ENCODE data around the gene TMEM139.
A peak's percentile ranks its signal among the peaks of the same experiment; 100 is the strongest.
"Not testable (repeated sequence)": the region's sequence is repeated elsewhere in the genome, so short reads cannot be mapped to it uniquely, and the experiment has no call there.

The TMEM139 gene

DNA sequence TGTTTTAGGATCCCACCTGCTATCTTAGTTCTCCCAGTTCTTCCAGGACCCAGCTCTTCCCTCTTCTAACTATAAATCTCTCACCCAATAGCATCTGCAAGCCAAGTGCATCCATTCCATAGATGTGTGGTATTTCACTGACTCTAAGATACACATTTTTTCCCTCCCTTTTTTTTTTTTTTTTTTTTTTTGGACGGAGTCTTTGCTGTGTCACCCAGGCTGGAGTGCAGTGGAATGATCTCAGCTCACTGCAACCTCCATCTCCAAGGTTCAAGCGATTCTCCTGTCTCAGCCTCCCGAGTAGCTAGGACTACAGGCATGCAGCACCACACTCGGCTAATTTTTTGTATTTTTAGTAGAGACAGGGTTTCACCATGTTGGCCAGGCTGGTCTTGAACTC is 5.1 kb downstream of the TMEM139 start:
- DNase-seq, result not testable (repeated sequence)

DNA sequence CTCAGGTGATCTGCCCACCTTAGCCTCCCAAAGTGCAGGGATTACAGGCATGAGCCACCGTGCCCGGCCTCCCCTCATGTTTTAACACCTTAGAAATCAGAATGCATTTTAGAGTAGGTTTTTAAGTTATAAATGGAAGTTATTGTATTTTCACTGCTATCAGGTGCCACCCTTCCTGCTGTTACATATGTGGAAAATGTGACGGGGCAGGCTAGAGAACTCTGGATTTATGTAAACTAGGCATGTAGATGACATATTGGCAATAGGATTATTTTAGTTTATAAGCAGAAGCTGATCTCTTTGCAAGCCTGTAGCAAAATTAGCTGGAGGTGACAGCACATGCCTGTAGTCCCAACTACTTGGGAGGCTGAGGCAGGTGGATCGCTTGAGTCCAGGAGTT is 5.5 kb downstream of the TMEM139 start:
- DNase-seq, result no peak

DNA sequence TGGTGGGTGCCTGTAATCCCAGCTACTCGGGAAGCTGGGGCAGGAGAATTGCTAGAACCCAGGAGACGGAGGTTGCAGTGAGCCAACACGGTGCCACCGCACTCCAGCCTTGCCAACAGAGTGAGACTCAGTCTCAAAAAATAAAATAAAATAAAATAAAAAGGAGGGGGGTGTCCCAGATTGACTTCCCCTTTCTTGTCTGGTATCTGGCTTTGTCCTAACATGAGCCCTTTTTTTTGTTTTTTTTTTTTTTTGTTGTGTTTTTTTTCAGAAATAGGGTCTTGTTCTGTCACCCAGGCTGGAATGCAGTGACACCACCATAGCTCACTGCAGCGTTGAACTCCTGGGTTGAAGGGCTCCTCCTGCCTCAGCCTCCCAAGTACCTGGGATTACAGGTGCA is 8.1 kb downstream of the TMEM139 start:
- DNase-seq, result no peak

DNA sequence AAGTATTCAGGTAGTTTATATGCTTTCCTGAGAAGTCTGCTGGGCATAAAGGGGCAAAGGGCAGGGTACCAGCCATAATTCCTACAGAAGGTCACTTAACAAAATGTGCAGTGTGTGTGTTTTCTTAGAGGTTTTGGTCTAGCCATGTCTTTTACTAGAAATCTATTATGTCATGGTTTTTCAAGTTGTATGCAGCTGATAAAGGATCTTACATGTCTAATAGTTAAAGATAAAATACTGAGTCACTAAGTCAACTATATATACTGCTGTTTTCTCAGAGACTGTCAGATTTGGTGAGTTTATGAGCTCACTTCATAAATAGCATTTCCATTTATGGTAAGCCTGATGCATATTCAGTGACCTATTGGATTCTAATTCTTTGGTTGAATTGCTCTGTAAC is 11.1 kb downstream of the TMEM139 start:
- no peak for DNase-seq

DNA sequence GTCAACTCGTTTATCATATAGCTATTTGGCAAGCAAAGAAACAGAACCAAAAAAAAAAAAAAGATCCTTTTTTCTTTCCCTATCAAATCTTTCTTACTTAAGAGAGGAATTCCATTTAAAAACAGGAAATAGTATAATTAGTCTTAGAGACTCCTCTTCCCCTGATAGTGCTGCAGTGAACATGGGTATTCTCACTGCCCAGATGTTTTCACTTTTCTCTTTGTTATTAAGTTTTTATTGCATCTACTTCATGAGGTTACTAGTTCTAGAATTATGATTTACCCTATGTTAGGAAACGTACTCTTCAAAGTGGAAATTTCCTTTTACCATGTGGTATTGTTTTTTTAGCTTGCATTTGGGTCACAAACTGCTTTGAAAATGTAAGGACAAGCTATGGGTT is 11.9 kb downstream of the TMEM139 start:
- no peak for DNase-seq

DNA sequence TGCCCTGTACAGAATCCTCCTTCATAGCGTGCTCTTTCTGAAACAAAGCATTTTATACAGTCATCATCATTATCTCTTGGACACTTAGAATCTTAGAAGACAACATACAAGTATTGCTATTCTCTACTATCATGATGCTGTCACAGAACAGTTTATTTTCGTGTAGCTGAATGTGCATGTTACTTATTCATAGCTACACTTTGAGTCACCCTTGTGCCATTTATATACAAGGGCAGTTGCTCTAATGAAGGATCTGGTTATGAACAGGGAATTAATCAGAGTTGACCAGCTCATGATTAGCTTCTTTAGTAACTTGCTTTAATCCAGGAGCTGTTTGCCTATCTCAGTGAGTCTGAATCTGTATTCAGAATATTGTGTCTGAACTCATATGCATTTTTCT is 14.6 kb downstream of the TMEM139 start:
- no peak for DNase-seq

DNA sequence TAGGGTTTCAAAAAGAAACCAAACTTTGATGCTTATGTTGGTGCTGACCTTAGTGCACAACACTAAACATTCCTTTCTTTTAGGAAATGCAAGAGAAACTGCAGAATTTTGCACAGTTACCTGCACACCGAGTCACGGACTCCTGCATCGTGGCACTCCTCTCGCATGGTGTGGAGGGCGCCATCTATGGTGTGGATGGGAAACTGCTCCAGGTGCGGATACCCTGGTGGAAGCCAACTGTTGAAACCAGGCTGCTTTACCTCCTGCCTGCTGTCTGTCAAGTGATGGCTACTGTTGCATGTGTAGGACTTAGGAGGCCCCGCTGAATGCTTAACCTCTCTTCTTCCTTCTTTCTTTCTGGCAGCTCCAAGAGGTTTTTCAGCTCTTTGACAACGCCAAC is 15.1 kb downstream of the TMEM139 start:
- DNase-seq, result peak; percentile 60 to 72

DNA sequence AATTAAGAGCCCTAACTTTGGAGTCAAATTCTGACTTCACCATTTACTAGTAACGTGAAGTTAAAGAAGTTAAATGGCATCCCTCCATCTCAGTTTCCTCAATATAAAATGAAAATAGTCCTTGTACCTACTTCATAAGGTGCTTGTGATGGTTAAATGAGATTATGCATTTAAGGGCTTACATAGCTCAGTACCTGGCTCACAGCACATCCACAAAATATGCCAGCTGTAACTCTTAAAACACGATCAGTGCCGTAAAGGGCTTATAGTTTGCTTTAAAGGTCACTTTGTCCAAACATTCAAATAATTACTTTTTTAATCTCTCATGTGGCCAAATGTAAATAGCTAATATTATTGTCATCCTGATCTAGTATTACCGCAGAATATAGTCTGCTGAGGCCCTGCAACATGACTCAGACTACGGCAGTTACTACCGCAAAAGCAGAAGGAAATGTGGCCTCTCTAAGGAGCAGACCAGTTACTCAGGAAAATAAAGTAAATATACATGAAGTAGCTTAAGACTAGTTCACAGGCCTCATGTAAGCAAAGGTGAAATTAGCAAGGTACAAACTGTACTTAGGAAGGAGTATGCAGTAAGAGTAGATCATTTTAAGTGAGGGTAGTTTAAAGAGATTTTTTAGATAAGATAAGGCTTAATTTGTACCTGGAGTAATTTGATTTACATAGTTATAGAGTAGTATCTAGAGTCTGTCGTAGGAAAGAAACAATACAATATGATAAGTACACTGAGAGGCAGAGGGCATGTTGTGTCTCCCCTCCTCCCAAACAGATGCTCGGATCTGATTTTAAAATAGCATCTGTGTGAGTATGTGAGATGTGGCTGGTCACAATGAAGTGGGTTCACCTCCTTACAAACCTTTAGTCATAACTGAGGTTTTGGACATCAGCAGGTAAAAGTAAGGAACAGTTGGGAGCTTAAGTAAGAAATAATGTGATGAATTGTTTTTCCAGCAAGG is 16.5 kb downstream of the TMEM139 start:
- peak in 1 of 2 donors; percentile 36 for DNase-seq

DNA sequence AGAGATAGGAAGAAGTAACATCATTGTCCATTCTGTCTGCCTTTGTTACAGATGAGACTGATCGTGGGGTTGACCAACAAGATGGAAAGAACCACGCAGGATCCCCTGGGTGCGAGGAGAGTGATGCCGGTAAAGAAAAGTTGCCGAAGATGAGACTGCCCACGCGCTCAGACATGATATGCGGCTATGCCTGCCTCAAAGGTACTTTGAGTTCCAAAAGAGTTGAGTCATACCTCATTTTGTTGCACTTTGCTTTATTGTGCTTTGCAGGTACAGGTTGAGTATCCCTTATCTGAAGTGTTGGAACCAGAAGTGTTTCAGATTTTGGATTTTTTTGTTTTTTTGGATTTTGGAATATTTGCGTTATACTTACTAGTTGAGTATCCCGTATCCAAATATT is 19.0 kb downstream of the TMEM139 start:
- DNase-seq, result no peak

DNA sequence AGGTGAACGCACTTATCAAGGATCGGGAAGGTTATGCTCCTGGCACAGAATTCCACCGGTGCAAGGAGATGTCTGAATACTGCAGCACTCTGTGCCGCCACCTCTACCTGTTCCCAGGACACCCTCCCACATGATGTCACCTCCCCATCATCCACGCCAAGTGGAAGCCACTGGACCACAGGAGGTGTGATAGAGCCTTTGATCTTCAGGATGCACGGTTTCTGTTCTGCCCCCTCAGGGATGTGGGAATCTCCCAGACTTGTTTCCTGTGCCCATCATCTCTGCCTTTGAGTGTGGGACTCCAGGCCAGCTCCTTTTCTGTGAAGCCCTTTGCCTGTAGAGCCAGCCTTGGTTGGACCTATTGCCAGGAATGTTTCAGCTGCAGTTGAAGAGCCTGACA is 20.2 kb downstream of the TMEM139 start:
- DNase-seq, result no peak

DNA sequence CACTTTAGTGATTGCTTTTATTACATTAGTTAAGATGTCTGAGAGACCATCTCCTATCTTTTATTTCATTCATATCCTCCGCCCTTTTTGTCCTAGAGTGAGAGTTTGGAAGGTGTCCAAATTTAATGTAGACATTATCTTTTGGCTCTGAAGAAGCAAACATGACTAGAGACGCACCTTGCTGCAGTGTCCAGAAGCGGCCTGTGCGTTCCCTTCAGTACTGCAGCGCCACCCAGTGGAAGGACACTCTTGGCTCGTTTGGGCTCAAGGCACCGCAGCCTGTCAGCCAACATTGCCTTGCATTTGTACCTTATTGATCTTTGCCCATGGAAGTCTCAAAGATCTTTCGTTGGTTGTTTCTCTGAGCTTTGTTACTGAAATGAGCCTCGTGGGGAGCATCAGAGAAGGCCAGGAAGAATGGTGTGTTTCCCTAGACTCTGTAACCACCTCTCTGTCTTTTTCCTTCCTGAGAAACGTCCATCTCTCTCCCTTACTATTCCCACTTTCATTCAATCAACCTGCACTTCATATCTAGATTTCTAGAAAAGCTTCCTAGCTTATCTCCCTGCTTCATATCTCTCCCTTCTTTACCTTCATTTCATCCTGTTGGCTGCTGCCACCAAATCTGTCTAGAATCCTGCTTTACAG is 20.8 kb downstream of the TMEM139 start:
- DNase-seq, result peak; percentile 63 to 75

DNA sequence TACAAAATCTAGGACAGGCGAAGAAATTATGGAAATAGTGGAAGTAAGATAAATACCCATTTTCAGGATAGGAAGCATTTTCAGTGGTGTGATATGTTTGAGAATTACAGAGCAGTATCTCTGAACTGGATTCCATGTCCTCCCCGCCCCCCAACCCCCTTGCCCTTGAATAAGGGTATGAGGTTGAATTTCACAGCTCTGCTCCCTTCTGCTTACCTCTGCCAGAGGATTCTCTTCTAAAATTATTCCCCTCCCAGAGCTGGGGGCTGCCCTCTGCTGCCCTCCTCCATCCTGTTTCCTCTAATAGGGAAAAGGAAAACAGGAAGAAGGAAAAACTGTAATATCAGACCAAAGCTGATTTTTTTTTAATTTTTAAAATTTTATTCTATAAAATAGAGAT is 23.9 kb downstream of the TMEM139 start:
- no peak for DNase-seq

DNA sequence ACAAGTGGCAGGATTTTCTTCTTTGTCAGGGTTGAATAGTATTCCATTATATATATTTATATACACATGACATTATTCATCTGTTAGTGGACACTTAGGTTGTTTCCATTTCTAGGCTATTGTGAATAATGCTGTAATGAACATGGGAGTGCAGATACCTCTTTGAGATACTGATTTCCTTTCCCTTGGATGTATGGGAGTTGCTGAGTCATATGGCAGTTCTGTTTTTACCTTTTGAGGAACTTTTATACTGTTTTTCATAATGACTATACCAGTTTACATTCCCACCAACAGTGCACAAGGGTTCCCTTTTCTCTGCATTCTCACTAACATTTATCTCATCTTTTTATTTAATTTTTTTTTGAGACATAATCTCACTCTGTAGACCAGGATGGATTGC is 29.4 kb downstream of the TMEM139 start:
- DNase-seq, result no peak

DNA sequence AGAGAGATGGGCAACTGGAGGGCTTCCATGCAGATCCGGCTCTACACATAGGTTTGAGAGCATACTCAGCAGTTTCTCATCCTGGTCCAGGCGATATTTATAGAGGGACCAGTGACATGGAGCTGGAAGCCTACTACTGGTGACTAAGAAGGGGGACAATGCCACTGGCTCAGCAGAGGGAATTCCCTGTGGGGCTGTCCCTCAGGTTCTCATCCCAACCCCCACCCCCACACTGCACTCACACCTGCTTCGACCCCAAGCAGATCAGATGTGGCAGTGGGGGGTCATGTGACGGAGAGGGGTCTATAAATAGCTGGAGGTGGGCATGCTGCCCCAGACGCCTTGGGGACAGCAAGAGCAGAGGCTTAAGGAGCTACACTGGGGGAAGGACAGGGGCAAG is 31.0 kb downstream of the TMEM139 start, which contains the start of gene CLCN1:
CLCN1 (plus strand) TSS at position 336 of the 400 bp plus-strand sequence. CDS start 102 bp downstream, outside the sequence.
- no peak for DNase-seq

DNA sequence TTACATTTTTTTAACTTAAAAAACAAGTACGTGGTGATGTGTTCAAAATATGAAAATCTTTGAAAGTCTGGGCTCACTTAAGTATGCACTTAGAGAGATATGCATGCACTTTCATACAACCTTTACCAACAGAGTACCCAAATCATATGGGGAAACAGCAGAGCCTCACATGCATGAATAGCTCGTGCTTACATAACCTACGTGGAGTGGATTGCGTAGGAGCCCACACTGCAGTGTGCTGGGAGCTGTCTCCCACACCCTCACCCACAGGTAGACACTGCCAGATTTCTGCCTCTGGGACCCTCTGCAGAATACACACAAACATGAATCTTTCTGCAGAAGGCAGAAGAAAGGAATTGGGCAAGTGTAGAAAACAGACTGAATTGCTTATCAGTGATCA is 31.7 kb downstream of the TMEM139 start:
- no peak for DNase-seq

DNA sequence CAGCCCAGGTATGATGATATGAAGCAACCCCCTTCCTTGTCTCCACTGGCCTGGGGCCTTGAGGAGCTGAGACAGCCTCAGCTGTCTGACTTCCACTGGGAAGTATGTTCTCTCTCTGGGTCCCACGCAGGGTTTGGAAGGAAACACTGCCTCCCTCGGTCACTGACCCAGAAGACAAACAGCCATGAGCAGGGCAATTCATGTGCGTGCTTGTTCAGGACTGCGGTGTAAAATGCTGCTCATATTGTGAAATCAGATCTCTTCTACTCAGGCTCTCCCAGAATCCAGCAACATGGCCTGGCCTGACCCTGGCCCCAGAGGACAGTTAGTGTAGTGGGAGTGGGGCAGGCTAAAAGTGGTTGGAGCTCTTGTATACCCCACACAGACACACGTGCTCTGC is 33.9 kb downstream of the TMEM139 start:
- DNase-seq, result no peak

DNA sequence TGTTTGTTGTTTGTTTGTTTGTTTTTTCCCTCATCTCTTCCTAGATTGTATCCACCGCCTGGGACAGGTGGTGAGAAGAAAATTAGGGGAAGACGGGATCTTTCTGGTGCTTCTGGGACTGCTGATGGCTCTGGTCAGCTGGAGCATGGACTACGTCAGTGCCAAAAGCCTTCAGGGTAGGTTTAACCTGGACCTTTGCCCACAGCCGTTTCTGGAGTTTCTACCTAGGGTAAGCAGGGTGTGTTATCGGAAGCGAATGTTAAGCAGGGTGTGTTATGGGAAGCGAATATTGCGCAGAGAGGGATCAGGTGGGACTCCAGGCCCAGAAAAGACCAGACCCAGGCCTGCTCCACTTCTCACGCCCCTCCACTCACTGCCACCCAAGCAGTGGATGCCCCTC is 35.9 kb downstream of the TMEM139 start:
- no peak for DNase-seq

DNA sequence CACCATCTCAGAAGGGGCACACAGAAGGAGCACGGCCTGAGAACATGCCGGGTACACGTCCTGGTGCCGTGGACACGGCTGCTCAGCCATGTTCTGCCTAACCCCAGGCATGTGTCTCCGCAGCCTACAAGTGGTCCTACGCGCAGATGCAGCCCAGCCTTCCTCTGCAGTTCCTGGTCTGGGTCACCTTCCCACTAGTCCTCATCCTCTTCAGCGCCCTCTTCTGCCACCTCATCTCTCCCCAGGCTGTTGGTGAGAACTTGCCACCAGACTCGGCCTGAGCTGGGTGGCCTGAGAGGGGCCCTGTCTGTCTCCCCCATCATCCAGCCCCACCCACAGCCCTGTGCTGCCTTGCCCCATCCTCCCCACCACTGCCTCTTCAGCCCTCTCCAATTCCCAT is 36.5 kb downstream of the TMEM139 start:
- DNase-seq, result no peak

DNA sequence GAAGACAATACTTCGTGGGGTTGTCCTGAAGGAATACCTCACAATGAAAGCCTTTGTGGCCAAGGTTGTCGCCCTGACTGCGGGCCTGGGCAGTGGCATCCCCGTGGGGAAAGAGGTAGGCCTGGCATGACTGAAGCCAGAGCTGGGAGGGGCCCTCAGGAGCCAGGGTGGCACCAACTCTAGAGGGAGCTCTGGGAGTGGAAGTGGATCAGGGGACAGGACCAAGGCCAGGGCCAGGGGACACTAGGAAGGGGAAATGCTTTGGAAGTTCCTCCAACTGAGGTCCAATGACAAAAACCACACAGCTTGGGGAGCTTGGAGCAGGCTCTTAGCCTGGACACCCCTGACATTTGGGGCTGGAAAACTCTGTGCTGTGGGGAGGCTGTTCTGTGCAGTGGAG is 37.0 kb downstream of the TMEM139 start:
- peak in 1 of 2 donors; percentile 26 for DNase-seq

DNA sequence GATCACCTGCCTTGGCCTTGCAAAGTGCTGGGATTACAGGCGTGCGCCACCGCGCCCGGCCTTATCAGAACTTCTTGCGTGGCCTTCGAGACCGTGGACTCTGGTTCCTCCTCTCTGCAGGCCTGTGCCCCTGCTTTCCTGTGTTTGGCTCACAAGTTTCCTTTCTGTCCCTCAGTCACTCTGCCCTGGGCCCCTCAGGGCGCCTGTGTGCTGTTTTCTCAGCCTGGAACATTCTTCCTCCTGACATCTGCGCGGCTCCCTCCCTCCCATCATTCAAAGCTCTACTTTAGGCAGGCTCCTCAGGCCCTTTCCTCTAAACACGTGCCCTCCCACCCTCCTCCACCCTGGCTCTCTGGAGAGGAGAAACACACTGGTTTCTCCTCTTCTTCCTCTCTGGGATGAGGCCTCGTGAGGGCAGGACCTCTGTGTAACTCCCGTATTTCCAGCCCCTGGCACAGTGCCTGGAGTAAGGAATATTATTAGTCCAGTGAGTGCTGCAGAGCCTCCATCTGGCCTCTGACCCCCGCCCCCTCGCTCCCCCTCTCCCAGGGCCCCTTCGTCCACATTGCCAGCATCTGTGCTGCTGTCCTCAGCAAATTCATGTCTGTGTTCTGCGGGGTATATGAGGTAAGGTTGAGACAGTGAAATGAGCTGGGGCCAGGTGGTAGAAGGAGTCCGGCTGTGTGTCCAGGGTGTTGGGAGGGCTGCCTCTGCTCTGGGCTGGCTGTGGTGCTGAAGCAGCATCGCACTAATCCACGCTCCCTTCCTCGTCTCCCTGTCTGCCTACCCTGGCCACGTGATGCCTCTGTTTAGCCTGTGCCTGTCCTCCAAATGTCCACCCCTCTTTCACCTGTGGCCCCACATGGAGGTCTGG is 38.2 kb downstream of the TMEM139 start:
- DNase-seq, result no peak

DNA sequence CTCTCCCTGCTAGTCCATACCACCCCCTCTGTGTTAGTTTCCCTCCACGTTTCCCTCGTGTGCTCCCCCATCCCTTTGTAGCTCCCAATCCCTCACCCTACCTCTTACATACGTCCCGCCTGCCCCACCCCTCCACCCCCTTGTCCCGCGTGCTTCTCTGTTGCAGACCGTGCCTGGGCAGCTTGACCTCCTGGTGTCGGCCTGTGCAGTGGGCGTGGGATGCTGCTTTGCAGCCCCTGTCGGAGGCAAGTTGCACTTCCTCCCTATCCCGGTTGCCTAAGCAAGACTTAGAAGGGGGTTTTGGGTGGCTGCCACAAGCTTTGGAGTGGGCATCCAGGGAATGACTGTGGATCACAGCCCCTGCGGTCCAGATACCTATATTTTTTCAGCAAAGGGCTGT is 38.9 kb downstream of the TMEM139 start:
- no peak for DNase-seq

DNA sequence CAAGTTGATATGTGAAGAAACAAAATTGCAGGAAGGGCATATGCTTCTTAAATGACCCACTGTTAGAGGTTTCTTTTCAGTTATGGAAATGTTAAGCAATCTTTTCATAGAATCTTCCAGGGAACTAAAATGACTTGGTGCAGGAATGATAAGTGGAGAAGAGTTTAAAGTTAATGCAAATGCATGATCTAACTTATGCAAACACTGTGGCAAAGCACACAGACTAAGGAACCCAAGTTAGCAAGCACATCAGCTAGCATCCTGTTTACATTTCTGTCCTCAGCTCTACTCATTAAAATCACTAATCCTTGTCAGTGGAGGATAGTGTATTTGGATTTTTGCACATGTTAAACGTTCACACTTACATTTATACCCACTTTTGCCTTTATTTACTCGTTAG is 40.5 kb downstream of the TMEM139 start:
- no peak for DNase-seq

DNA sequence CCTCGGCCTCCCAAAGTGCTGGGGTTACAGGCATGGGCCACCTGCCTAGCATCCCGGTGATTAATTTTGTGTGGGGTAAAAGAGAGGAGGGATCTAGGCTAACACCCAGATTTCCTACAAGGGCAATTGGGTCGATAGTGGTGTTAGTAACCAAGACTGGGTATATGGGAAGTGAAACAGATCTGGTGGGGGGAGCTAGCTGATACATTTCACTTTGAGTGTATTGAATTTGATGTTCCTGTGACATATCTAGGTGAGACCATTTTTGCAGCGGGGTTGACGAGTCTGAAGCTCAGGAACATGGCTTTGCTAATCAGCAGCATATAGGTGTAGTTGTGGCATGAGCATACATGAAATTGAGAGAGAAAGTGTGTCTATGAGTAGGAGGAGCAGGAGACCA is 43.1 kb downstream of the TMEM139 start:
- DNase-seq, result no peak
